ENCODE results near the gene UFD1. TPM values are rescaled to one million over a fixed set of nuclear protein-coding genes. Genes with fewer than 3 reads are reported as not detected.

The UFD1 gene
- total and polyA plus RNA-seq, 9 of the 15 experiments (the other 6 are each of a cell fraction or from before 2014, with no cell fraction given): 238 to 645 (median 363) TPM

DNA sequence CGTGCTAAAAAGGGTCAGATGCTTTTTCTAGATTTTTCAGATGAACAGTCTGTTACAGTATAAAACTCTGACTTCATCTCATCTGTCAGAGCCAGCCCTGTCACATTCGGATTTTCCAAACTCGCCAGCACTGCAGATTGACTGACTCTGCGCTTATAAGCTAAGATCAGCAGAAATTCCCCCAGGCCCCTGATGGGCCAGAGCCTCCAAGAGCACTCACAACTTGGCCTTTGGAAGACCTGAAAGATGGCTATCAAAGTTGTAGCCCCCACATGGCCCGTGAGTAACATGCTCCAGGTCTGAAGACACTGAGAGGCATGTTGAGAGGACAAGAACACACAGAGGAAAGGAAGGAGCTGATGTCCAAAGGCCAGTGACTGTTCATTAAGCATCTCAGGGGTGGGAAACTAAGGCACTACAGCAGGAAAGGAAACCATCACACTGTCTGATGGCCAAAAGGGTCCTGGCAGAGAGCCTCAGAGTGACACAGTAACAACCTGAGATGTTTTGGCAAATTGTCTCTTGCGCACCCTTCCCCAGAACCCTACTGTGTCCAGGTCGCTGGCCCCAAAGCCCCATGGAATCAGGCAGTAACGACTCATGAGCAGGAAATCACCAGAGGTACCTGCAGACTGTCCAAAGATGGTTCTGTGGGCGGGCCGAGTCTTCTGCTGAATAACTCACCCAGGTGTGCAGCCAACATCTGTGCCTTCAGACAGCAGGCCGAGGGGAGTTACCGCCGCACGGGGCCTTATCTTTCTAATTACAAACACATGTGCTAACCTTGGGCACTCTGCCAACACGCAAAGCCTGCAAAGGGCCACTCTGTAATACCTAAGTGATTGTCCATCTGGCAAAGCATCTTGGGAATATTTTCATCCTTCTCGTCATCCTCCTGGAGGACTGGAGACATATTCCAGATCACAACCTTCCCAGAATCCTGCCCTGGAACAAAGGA, 71.1 kb downstream of the UFD1 start (continued):
- TF ChIP-seq, protein P1, sequence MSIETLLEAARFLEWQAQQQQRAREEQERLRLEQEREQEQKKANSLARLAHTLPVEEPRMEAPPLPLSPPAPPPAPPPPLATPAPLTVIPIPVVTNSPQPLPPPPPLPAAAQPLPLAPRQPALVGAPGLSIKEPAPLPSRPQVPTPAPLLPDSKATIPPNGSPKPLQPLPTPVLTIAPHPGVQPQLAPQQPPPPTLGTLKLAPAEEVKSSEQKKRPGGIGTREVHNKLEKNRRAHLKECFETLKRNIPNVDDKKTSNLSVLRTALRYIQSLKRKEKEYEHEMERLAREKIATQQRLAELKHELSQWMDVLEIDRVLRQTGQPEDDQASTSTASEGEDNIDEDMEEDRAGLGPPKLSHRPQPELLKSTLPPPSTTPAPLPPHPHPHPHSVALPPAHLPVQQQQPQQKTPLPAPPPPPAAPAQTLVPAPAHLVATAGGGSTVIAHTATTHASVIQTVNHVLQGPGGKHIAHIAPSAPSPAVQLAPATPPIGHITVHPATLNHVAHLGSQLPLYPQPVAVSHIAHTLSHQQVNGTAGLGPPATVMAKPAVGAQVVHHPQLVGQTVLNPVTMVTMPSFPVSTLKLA (conservative IDR thresholded peaks at IDR 0.05): peak; percentile 82 to 94
- TF ChIP-seq CBFA2T3 (IDR thresholded peaks at IDR 0.05) (no peak), PTBP1 (IDR thresholded peaks at IDR 0.05; ENCODE audit: low read depth, low read length) (0 out of 2 replicates have a peak, but pooled peaks have one; percentile 81), ZNF830 (CRISPR knock-in tag; IDR thresholded peaks at IDR 0.05) (no peak), RAD21 (CRISPR knock-in tag; conservative IDR thresholded peaks at IDR 0.05 in 1 of 2, IDR thresholded peaks at IDR 0.05 in 1 of 2) (no peak; a peak in 1 of 4 replicates)
- TF ChIP-seq, protein P2, sequence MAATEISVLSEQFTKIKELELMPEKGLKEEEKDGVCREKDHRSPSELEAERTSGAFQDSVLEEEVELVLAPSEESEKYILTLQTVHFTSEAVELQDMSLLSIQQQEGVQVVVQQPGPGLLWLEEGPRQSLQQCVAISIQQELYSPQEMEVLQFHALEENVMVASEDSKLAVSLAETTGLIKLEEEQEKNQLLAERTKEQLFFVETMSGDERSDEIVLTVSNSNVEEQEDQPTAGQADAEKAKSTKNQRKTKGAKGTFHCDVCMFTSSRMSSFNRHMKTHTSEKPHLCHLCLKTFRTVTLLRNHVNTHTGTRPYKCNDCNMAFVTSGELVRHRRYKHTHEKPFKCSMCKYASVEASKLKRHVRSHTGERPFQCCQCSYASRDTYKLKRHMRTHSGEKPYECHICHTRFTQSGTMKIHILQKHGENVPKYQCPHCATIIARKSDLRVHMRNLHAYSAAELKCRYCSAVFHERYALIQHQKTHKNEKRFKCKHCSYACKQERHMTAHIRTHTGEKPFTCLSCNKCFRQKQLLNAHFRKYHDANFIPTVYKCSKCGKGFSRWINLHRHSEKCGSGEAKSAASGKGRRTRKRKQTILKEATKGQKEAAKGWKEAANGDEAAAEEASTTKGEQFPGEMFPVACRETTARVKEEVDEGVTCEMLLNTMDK (IDR thresholded peaks at IDR 0.05; ENCODE audit: borderline replicate concordance, insufficient read depth, low read depth, low read length, poor library complexity, severe bottlenecking): no peak
- TF ChIP-seq, protein P3, sequence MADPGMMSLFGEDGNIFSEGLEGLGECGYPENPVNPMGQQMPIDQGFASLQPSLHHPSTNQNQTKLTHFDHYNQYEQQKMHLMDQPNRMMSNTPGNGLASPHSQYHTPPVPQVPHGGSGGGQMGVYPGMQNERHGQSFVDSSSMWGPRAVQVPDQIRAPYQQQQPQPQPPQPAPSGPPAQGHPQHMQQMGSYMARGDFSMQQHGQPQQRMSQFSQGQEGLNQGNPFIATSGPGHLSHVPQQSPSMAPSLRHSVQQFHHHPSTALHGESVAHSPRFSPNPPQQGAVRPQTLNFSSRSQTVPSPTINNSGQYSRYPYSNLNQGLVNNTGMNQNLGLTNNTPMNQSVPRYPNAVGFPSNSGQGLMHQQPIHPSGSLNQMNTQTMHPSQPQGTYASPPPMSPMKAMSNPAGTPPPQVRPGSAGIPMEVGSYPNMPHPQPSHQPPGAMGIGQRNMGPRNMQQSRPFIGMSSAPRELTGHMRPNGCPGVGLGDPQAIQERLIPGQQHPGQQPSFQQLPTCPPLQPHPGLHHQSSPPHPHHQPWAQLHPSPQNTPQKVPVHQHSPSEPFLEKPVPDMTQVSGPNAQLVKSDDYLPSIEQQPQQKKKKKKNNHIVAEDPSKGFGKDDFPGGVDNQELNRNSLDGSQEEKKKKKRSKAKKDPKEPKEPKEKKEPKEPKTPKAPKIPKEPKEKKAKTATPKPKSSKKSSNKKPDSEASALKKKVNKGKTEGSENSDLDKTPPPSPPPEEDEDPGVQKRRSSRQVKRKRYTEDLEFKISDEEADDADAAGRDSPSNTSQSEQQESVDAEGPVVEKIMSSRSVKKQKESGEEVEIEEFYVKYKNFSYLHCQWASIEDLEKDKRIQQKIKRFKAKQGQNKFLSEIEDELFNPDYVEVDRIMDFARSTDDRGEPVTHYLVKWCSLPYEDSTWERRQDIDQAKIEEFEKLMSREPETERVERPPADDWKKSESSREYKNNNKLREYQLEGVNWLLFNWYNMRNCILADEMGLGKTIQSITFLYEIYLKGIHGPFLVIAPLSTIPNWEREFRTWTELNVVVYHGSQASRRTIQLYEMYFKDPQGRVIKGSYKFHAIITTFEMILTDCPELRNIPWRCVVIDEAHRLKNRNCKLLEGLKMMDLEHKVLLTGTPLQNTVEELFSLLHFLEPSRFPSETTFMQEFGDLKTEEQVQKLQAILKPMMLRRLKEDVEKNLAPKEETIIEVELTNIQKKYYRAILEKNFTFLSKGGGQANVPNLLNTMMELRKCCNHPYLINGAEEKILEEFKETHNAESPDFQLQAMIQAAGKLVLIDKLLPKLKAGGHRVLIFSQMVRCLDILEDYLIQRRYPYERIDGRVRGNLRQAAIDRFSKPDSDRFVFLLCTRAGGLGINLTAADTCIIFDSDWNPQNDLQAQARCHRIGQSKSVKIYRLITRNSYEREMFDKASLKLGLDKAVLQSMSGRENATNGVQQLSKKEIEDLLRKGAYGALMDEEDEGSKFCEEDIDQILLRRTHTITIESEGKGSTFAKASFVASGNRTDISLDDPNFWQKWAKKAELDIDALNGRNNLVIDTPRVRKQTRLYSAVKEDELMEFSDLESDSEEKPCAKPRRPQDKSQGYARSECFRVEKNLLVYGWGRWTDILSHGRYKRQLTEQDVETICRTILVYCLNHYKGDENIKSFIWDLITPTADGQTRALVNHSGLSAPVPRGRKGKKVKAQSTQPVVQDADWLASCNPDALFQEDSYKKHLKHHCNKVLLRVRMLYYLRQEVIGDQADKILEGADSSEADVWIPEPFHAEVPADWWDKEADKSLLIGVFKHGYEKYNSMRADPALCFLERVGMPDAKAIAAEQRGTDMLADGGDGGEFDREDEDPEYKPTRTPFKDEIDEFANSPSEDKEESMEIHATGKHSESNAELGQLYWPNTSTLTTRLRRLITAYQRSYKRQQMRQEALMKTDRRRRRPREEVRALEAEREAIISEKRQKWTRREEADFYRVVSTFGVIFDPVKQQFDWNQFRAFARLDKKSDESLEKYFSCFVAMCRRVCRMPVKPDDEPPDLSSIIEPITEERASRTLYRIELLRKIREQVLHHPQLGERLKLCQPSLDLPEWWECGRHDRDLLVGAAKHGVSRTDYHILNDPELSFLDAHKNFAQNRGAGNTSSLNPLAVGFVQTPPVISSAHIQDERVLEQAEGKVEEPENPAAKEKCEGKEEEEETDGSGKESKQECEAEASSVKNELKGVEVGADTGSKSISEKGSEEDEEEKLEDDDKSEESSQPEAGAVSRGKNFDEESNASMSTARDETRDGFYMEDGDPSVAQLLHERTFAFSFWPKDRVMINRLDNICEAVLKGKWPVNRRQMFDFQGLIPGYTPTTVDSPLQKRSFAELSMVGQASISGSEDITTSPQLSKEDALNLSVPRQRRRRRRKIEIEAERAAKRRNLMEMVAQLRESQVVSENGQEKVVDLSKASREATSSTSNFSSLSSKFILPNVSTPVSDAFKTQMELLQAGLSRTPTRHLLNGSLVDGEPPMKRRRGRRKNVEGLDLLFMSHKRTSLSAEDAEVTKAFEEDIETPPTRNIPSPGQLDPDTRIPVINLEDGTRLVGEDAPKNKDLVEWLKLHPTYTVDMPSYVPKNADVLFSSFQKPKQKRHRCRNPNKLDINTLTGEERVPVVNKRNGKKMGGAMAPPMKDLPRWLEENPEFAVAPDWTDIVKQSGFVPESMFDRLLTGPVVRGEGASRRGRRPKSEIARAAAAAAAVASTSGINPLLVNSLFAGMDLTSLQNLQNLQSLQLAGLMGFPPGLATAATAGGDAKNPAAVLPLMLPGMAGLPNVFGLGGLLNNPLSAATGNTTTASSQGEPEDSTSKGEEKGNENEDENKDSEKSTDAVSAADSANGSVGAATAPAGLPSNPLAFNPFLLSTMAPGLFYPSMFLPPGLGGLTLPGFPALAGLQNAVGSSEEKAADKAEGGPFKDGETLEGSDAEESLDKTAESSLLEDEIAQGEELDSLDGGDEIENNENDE (IDR thresholded peaks at IDR 0.05; ENCODE audit: low read depth, low read length): no peak
- TF ChIP-seq, protein P4, sequence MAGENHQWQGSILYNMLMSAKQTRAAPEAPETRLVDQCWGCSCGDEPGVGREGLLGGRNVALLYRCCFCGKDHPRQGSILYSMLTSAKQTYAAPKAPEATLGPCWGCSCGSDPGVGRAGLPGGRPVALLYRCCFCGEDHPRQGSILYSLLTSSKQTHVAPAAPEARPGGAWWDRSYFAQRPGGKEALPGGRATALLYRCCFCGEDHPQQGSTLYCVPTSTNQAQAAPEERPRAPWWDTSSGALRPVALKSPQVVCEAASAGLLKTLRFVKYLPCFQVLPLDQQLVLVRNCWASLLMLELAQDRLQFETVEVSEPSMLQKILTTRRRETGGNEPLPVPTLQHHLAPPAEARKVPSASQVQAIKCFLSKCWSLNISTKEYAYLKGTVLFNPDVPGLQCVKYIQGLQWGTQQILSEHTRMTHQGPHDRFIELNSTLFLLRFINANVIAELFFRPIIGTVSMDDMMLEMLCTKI (IDR thresholded peaks at IDR 0.05; ENCODE audit: partially characterized antibody): no peak
